ENCODE data around the gene ST8SIA1. TPM values are rescaled to one million over a fixed set of nuclear protein-coding genes. Genes with fewer than 3 reads are reported as not detected.

Gene ST8SIA1
- total and polyA plus RNA-seq, 2 of the 4 experiments (the other 2 are of a cell fraction), result not detected

- intact Hi-C loops (cut with micrococcal nuclease), result no loop called here
- Histone ChIP-seq H3K14ac (replicated peaks; ENCODE audit: low read depth, low read length) (no peak overlapping the region), H2AFZ (replicated peaks; ENCODE audit: low read length, poor library complexity) (no peak overlapping the region), H2AK9ac (replicated peaks; ENCODE audit: low read depth, low read length, poor library complexity) (no peak overlapping the region), H3K27me3 (ENCODE audit: control insufficient read depth, insufficient read depth, low read length) (peaks cover 2% of the 10 kb centered on the region; the same call in 1 of the 2 replicates), H4K20me1 (ENCODE audit: insufficient read depth, low read length) (no peaks in the 10 kb centered on the region), H3K4me3 (ENCODE audit: insufficient read depth, low read depth, low read length) (no peak overlapping the region), H3K27ac (ENCODE audit: insufficient read depth, low read length) (no peak overlapping the region), H2AK5ac (ENCODE audit: low read depth, low read length) (no peak overlapping the region), H3K9me1 (ENCODE audit: insufficient read depth, low read length) (0 out of 2 replicates have a peak, but pooled peaks cover 3% of the 10 kb centered on the region), H3K18ac (ENCODE audit: low read depth, low read length) (peak overlapping the region; percentile 63; the same call in 1 of the 2 replicates), H2BK5ac (ENCODE audit: low read depth, low read length, poor library complexity, severe bottlenecking) (no peak overlapping the region), H3K23ac (ENCODE audit: low read depth, low read length) (no peak overlapping the region), H4K91ac (ENCODE audit: insufficient read depth, low read depth, low read length) (no peak overlapping the region), H2BK20ac (ENCODE audit: low read depth, low read length) (no peak overlapping the region), H2BK15ac (ENCODE audit: low read depth, low read length) (no peak overlapping the region), H4K8ac (ENCODE audit: low read depth in 2 of 2, low read length in 2 of 2) (no peak overlapping the region), H3K56ac (ENCODE audit: extremely low read depth, insufficient read depth, low read length) (no peak overlapping the region), H3K9me3 (ENCODE audit: control insufficient read depth, insufficient read depth, low read length) (no peaks in the 10 kb centered on the region), H3K36me3 (ENCODE audit: control insufficient read depth, insufficient read depth, low read length) (no peaks in the 10 kb centered on the region), H3K4ac (ENCODE audit: low read depth, low read length) (no peak overlapping the region), H3K4me2 (ENCODE audit: low read depth, low read length) (no peak overlapping the region), H4K5ac (ENCODE audit: low read depth, low read length) (no peak overlapping the region), H3K9ac (ENCODE audit: low read depth, low read length) (no peak overlapping the region), H3K4me1 (ENCODE audit: control insufficient read depth, insufficient read depth, low read length) (peaks cover 12% of the 10 kb centered on the region), H2BK120ac (ENCODE audit: low read depth, low read length) (no peak overlapping the region), H3K79me1 (ENCODE audit: low read depth in 1 of 2, low read length in 2 of 2) (no peaks in the 10 kb centered on the region)
- TF ChIP-seq MAZ (IDR thresholded peaks at IDR 0.05; ENCODE audit: borderline replicate concordance, low read depth, low read length) (no peak), CHD1 (IDR thresholded peaks at IDR 0.05; ENCODE audit: low read depth, low read length) (no peak)
- BruUV-seq (replicated peaks), result no TSS peak
- ChIA-PET POLR2A (ENCODE audit: unreplicated experiment) (no interaction called here), CTCF (no interaction called here)
- no peak for ATAC-seq (ENCODE audit: low read depth)
- no CpG with 5 or more reads among the region's 1 CpG for WGBS, 2 experiments (ENCODE audit: extremely low coverage in 2 of 2, insufficient read length in 1 of 2)
- dilution Hi-C loops (cut with HindIII; ENCODE audit: low sequenced_read_pairs, unreplicated experiment), result no loop called here
- in situ Hi-C loops (cut with MboI; ENCODE audit: low sequenced_read_pairs), result no loop called here
- DNase-seq, result no peak
Measured at GRCh38 chr12:22285846-22286245, 48.7 kb downstream of the ST8SIA1 start.
